NK-92 (cell line): Measurements from ENCODE around the gene FES.
"Not testable (repeated sequence)": the region's sequence is repeated elsewhere in the genome, so short reads cannot be mapped to it uniquely, and the experiment has no call there.

ENCODE experiments used
- DNase-seq: peaks from one replicate; lab custom pipeline; 2025; ENCODE audit not compliant: unreplicated experiment; lab: John Stamatoyannopoulos, UW

Gene FES

DNA sequence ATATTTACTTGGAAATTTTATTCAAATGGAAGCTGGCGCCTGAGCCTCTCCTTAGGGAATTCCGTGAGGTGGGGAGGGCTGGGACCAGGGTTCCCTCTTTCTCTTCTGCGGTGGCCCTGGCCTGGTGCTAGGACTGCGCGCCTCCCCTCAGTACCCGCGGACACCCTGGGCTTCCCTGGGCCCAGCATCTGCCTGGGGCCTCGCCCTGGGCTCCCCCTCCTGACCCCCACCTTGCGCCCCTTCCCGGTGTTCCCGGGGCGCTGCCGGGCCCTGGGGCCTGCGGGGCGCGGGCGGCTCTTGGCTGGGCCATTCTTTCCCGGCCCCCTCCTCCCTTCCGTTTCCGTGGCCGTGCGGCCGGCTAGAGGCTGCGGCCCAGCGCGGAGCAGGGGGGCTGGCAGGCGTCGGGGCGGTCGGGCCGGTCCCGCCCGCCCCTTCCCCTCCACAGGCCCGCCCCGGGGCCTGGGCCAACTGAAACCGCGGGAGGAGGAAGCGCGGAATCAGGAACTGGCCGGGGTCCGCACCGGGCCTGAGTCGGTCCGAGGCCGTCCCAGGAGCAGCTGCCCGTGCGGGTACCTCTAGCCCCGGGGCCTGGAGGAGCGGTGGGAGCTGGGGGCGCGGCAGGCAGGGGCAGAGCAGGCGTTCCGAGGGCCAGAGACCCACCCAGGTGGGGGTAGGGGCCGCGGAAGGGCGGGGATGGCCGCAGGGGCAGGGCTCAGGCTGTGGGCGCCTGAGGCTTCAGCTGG lies at the start of gene FES:
Gene FES (plus strand): TSS at position 529 of the 743 bp plus-strand sequence. CDS start 542 bp downstream, outside the sequence.
- no peak for DNase-seq

DNA sequence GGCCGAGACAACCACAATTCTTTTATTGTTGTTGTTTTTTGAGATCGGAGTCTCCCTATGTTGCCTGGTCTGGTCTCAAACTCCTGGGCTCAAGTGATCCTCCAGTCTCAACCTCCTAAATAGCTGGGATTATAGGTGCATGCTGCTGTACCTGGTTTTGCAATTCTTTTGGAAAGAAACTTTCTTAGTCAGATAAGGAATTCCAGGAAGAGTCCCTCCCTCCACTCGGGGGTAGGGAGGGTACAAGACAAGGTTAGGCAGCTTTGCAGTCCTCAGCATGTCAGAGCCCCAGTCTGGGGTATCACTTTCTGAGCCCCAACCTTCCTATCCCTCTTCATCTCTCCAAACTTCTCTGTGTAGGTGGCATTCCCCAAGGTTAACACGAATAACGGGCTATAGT lies 49.7 kb upstream of the FES start:
- DNase-seq: no peak

DNA sequence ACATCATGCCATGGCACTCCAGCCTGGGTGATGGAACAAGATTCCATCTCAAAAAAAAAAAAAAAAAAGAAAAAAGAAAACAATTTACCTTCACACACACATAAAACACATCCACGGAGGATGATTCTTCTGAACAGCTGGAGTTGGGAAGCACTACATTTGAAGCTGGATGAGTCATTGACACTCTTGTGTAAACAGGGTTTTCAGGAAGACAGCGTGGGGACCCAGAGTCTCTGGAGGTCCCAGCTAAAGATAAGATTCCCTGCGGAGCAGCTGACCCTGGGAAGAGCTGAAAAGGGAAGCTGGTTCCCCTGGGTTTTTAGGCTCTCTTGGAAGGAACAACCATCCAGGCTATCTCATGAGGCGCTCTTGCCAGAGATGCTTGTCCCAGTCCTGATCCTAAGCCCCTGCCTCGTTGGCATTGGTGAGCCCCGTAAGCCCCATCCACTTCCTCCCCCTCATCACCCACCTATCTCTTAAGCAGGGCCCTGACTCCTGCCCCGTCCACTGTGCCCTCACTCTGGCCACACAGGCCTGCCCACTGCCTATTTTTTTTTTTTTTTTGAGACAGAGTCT lies 47.9 kb upstream of the FES start:
- no peak for DNase-seq

DNA sequence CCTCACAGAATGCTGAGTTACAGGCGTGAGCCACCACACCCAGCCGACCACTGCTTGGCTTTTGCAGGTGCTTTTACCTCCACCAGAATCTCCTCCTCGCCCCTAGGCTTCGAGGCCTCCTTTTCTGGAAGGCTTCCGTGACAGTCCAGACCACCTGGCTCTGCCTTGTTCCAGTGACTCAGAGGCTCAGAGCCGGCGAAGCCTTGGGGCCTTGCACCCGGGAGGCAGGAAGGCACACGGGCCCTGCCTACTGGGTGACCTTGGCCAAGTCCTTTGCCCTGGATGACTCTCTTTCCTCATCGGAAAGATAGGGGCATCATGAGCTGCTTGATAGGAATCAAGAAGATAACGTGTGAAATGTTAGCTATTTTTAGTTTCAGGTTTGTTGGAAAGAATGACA lies 47.2 kb upstream of the FES start:
- DNase-seq: no peak

DNA sequence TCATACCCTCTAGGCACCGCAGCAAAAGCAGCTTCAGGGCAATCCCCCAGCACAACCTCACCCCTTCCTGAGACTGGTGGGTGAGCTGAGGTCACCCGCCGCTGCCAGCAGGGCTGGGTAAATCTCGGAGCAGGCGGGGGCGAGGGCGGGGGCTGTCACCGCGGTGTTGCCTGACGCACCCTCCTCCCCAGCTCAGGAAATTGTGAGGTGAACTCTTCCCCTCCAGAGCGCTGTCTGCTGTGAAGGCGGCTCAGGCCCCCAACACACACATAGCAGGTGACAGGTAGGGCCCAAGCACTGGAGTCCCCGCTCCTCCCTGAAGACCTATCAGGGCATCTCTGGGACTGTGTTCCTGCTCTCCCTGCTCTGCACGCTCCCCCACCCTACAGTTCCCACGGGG lies 46.2 kb upstream of the FES start:
- DNase-seq: peak; percentile 42

DNA sequence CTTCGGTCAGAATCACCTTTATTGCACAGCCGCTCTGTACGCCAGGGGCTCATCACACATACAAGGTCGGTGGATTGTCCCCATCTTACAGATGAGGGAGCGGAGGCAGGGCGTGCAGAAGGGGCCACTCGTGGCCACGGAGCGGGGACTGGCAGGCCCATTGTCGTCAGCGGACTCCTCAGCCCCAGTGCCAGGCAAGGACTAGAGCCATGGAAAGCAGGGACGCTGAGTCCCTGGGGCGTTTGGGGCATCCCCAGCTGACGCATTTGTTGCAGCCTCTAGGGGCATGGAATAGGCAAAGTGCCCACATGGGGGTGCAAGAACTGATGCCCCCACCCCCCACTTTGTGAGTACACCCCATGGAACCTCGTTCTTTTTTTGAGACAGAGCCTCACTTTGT lies 45.8 kb upstream of the FES start:
- no peak for DNase-seq

DNA sequence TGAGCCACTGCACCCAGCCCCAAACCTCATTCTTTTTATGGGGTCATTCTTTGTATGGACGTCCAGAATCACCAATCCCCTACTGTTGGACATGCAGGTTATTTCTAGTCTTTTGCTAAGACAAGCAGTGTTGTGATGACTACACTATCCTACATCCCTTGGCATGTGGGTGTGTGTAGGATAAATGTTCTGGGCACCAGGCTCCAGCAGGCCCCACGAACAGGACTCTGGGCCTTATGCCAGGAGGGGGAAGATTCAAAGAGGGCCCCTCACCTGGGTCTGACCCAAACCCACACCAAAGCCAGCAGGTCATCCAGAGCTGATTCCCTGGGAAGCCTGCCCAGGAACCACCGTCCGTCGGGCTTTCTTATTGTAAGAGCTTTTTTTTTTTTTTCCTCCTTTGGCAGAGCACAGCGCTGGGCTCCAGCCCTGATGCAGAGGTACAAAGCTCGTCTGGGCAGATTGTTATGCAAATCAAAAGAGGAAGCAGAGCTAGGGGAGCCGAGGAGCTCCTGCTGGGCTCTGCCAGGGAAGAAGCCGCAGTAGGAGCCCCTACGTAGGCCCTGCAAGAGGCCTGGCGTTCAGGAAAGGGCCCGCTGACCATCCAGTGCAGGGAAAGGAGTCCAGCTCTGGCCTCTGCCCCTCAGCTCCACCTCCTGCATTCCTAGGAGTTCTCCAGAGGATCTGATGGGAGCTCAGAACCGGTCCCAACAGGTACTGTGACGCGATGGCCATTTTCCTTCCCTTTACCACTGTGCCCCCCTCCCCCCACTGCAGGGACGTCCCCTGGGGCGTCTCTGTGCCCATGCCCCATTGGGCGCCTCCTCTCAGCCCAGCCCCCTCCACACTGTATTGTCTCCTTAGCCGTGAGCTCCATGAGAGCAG lies 44.9 kb upstream of the FES start:
- no peak for DNase-seq

DNA sequence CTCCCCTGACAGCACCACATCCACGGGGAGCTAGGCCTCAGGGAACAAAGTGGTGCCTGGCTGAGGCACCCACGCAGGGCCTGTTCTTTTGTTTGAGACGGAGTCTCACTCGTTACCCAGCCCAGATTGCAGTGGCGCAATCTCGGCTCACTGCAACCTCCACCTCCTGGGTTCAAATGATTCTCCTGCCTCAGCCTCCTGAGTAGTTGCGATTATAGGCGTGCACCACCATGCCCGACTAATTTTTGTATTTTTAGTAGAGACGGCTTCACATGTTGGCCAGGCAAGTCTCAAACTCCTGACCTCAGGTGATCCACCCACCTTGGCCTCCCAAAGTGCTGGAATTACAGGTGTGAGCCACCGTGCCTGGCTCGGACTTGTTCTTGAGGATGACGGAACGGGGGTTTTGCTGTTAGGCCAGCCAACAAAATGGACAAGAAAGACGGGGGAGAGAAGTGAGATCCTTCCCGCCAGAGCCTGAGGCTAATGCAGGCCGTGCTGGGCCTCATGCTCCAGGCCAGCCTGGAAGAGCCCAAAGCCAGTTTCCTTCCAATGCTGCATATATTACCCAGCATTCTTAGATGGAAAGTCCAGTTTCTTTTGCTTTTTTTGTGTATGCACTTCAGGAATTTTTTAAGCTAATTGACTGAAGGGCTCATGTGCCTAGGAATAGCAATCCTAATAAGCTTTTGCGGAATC lies 44.0 kb upstream of the FES start:
- no peak for DNase-seq

DNA sequence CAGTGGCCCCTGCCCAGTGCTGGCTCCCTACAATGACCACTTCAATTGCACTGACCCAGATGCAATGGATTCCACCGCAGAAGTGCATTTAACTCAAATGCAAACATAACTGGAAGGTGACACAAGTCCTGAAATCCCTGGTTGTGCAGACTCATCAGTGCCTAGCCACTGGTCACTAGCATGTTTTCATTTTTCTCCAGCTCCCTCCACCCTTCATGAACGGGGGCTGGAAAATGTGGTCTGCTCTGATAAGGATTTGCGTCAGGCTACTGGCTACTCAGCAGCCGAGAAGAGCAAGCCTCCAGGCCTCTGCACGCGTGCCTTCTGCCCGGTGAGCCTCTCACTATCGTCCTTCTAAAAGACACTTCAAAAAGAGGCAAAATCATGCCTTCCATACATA lies 43.4 kb upstream of the FES start:
- no peak for DNase-seq

DNA sequence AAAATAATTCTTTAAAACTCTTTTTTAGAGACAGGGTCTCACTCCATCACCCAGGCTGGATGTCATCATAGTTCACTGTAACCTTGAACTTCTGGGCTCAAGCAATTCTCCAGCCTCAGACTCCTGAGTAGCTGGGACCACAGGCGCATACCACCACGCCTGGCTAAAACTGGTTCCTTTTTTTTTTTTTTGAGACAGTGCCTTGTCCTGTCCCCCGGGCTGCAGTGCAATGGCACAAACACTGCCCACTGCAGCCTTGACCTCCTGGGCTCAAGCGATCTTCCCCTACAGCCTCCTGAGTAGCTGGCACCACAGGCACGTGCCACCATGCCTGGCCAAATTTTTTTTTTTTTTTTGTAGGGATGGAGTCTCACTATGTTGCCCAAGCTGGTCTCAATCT lies 39.6 kb upstream of the FES start:
- DNase-seq: no peak

DNA sequence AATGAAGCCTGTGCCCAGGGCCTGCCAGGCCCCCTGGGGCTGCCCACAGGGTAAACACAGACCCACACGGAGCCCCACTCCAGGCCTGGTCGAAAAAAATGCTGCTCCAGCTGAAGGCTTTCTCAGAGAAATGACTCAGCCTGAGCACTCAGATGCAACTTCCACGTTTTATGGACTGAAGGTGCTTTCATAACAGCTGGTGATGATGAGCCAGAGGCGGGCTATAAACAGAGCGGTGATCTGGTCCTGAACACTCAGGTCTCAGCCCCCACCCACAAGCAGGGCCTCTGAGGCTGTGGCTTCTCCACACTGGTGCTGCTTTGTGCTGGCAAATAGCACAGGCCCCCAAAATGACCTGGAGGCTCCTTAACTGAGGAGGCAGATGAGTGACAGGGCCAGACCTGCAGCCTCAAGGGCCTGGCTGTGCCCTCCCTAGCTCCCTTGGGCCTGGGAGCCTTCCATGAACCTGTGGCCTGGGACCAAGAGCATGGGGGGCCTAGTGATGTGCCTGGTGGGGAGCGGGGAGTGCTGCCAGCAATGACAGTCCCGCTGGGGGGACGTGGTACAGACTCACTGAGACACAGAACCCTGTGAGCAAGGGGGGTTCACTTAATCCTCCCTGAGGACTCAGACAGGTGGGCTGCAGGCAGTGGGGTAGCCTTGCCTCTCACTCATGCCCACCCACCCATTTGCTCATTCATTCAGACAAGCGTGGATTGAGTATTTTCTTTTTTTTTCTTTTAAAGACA lies 38.9 kb upstream of the FES start:
- no peak for DNase-seq

DNA sequence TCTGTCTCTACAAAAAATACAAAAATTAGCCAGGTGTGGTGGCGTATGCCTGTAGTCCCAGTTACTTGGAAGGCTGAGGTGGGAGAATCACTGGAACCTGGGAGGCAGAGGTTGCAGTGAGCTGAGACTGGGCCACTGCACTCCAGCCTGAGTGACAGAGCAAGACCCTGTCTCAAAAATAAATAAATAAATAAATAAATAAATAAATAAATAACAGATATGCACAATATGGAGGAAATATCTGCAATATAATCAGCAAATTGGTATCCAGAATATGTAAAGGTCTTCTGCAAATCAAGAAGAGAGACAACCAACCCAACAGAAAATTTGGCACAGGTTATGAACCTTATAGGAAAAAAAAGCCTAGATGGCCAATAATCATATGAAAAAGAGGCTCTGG lies 34.9 kb upstream of the FES start:
- not testable (repeated sequence) for DNase-seq

DNA sequence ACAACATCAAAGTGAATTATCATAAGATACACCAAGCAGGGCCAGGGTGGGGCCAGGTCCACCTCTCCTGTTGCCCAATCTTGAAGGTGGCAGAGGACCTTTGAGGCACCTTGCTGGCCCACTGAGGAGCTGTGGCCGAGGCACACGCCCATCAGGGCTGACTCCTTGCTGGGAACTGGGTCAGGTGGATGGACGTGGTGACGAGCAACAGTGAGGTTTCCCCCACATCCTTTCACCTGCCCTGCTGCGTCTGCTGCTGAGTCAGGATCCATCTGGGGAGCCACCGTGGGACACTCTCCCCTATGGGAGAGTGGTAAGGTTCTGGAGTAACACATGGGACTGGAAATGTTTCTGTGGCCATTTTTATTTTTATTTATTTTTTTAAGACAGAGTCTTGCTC lies 33.2 kb upstream of the FES start:
- no peak for DNase-seq

DNA sequence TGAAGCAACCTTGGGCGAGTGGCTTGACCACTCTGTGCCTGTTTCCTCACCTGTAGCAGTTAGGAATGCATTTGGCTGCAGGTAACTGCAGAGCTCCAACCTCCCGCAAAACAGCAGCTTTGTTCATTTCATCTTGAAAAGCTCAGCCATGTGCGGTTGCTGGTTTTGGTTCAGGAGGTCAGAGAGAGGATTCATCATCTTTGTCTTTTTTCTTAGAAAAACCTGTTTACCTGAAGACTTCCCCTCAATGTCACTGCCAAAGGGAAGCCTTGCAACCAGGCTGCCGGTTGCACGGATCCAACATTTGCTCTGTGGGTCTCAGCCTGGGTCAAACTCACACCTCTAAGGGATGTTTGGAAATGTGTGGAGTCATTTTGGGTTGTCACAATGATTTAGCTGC lies 32.4 kb upstream of the FES start:
- DNase-seq: no peak

DNA sequence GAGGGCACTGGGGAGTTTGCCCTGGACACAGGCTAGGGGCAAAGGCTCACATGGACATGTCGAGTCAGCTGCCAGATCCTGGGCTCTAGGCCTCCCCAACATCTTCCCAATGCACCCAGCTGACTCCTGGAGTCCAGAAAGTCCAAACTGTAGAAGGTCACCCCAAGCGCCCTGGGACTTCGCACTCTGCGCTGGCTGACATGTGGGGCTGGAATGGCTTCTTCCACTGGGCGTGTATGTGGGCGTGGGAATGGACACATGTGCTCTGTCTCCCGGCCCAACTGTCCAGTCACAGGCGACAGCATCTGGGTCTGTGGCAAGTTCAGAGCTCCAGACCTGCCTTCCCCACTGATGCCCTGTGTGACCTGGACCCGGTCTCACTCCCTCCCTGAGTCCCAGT lies 29.2 kb upstream of the FES start:
- DNase-seq: no peak

DNA sequence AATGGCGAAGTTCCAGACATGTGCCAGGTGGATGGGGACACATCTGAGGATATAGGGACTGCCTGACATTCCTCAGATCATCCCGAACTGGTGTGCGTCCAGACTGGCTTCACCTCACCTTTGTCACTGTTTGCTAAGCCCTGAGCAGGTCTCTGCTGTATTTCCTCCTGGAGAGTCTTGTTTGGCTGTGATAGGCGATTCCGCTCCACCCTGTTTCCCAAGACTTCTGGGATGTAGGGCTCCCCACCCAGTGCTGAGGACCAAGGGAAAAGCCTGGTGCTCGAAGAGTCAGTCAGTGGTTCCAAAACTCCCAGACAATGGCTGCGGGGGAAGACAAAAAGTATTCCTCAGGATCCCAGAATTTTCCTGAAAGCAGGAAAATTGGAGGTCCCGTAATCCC lies 27.0 kb upstream of the FES start:
- no peak for DNase-seq

DNA sequence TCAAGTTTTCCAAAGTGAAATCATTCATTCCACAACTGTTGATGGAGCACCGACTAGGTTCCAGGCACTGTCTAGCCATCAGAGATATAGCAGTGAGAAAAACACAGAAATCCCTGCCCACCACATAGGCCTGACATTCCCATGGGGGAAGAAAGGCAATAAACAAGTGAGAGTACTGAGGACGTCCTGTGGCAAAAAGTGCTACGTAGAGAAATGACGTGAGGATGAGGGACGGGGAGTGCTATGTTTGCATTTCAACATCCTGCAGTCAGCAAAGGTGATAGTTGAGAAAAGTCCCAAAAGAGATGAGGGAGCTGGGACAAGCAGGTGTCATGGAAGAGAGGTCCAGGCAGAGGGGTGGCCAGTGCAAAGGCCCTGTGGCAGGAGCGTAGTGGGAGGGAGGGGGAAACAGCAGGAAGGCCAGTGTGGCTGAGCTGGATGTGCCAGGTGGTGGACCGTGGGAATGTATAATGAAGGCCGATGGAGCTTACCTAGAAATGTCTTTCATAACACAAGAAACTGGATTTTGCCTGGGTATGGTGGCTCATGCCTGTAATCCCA lies 26.3 kb upstream of the FES start:
- DNase-seq: no peak

DNA sequence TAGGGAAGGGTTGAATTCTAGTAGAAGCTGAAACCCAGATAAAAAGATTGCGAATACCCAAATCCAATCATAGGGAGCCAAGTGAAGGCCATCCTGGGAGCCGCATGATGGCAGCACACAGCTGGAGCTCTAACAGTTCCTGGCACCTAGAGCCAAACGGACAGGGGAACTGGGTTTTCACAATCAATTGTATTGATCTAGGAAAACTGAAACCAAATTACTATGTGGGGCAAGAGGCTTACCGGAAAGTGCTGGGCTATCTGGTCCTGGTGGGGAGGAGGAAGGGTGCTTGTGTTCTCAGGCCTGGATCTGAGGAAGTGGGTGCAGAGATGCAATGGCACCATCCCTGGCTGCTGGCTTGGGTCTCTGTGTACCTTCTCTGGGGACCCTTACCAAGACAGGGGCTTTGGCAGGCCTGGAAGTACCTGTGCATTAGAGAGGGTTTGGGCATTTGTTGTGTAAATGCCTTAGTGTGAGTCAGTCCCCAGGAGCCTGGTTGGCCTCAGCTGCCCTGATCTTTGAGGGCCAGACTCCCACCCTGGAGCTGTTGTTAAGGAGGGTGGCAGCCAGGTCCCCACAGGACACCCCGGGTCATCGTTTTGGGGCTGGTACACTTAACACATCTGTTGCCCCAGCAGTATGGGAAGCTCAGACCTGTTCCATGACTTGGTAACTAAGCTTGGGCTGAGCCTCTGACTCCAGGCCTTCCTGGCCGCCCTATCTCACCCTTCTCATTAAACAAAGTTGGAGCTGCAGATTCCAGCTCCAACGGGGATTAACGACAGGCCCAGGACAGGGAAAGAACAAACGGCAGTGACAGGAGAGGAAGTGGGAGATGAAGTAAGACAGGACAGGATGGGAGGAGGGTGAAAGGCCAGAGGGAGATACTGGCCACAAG lies 24.8 kb upstream of the FES start:
- DNase-seq: no peak

DNA sequence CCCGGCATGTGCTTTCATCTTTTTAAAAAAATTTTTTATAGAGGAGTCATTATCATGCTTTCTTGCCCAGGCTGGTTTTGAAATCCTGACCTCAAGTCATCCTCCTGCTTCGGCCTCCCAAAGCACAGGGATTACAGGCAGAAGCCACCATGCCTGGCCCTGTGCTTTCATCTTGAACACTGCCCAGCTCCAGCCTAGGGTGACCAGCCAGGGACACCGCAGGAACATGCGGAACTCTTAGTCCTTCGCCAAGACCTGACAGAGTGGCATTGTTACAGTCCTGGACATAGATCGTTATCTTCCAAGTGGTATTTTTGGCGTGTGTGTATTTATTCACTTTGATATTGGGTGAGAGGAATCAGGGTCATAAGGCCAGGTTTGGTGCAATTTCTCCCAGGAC lies 23.9 kb upstream of the FES start:
- DNase-seq: no peak
